HCT116 (cell line): ENCODE results near the gene TMEM174. TPM values are rescaled to one million over a fixed set of nuclear protein-coding genes. Genes with fewer than 3 reads are reported as not detected.

ENCODE experiments used
- ATAC-seq: fragments of 200-7000 bp; cut with Tn5 transposase; 2 replicates; pipeline ENCODE4 v1.9.1; 2020; ENCODE audit warnings: mild to moderate bottlenecking, moderate library complexity
- BruUV-seq: library from RNA; stranded (reverse); fragments of 400-500 nt; replicated peaks from 2 replicates; lab custom pipeline; 2021; lab: Mats Ljungman, UMichigan
- CTCF ChIA-PET: fragments of 300-600 bp; sonication (Branson Sonifier 250); formaldehyde crosslinking; loops from one replicate; lab custom pipeline; 2021; ENCODE audit warnings: antibody characterized with exemption; lab: Charles Lee
- POLR2A ChIA-PET: fragments of 300-600, 350-600 bp; sonication (Branson Sonifier 250); formaldehyde crosslinking; loops from one replicate; lab custom pipeline; 2021; ENCODE audit warnings: antibody characterized with exemption; lab: Charles Lee
- RAD21 ChIA-PET, 2 experiments: fragments of 300-600 bp; sonication (Branson Sonifier 250); formaldehyde crosslinking; loops; one replicate each; lab custom pipeline; 2023; ENCODE audit warnings: low total read pairs in 2 of 2; ENCODE audit not compliant: uncharacterized antibody in 2 of 2, unreplicated experiment in 2 of 2, low non-redundant PET in 1 of 2; lab: Charles Lee
- DNase-seq: peaks from one replicate; pipeline ENCODE4 v3.0.0-alpha.2; 2010; ENCODE audit warnings: low read depth, low spot score
- H2AFZ ChIP-seq: fragments of 200-600 bp; shearing (Covaris generic), sonication (generic); 2 replicates; pipeline ENCODE4 v1.6.1; 2017; ENCODE audit warnings: low read depth, mixed run types, mixed read lengths, antibody characterized with exemption, low read length; ENCODE audit not compliant: poor library complexity, severe bottlenecking
- H3K27ac ChIP-seq: 2 replicates; pipeline ENCODE4 v1.5.1; 2012; ENCODE audit warnings: low read depth, low read length
- H3K27me3 ChIP-seq: fragments of 200-600 bp; sonication (generic); 2 replicates; pipeline ENCODE4 v1.6.1; 2016; ENCODE audit warnings: mixed run types, low read length, mixed read lengths; ENCODE audit not compliant: insufficient read depth
- H3K36me3 ChIP-seq, 2 experiments: fragments of 200-500 bp in 1 of 2; fragments of 200-600 bp in 1 of 2; sonication (Bioruptor generic) in 1 of 2; sonication (generic) in 1 of 2; 2 replicates each; pipeline versions ENCODE4 v1.5.1 to v1.6.1; 2014 to 2016; ENCODE audit warnings: low read length in 2 of 2, inconsistent platforms in 1 of 2, mixed read lengths in 1 of 2, mixed run types in 1 of 2; ENCODE audit not compliant: insufficient read depth in 2 of 2, control insufficient read depth in 1 of 2
- H3K4me1 ChIP-seq, 2 experiments: fragments of 200-600 bp in 1 of 2; sonication (generic) in 1 of 2; 2 replicates each; pipeline versions ENCODE4 v1.5.1 to v1.6.1; 2012 to 2017; ENCODE audit warnings: low read length in 2 of 2, inconsistent platforms in 1 of 2, mild to moderate bottlenecking in 1 of 2, mixed read lengths in 1 of 2, mixed run types in 1 of 2, moderate library complexity in 1 of 2; ENCODE audit not compliant: insufficient read depth in 2 of 2, control insufficient read depth in 1 of 2
- H3K4me2 ChIP-seq: fragments of 200-600 bp; sonication (generic); 2 replicates; pipeline ENCODE4 v1.6.1; 2017; ENCODE audit warnings: mixed run types, low read length, mixed read lengths
- H3K4me3 ChIP-seq, 2 experiments: fragments of 200-600 bp in 1 of 2; sonication (generic) in 1 of 2; replicated peaks in 1 of 2; 2 replicates each; pipeline ENCODE4 v1.5.1; 2011 to 2016; ENCODE audit warnings: low read length in 2 of 2, control low read depth in 1 of 2, low read depth in 1 of 2, mild to moderate bottlenecking in 1 of 2, mixed read lengths in 1 of 2, mixed run types in 1 of 2
- H3K79me2 ChIP-seq: fragments of 200-600 bp; sonication (generic); 2 replicates; pipeline ENCODE4 v1.6.1; 2017; ENCODE audit warnings: mild to moderate bottlenecking, mixed run types, low read length, moderate library complexity, mixed read lengths; ENCODE audit not compliant: insufficient read depth
- H3K9ac ChIP-seq: fragments of 200-600 bp; sonication (generic); 2 replicates; pipeline ENCODE4 v1.6.1; 2016; ENCODE audit warnings: low read length, mixed read lengths
- H3K9me2 ChIP-seq: fragments of 200-600 bp; sonication (generic), shearing (Covaris generic); 2 replicates; pipeline ENCODE4 v1.6.1; 2017; ENCODE audit warnings: mixed run types, mild to moderate bottlenecking, moderate library complexity; ENCODE audit not compliant: insufficient read depth
- H3K9me3 ChIP-seq, 2 experiments: fragments of 200-500 bp in 1 of 2; fragments of 200-600 bp in 1 of 2; sonication (Bioruptor generic) in 1 of 2; sonication (generic) in 1 of 2; 2 replicates each; pipeline ENCODE4 v1.6.1; 2014 to 2017; ENCODE audit warnings: low read length in 2 of 2, mixed read lengths in 2 of 2, inconsistent platforms in 1 of 2, low read depth in 1 of 2, mild to moderate bottlenecking in 1 of 2, mixed run types in 1 of 2, moderate library complexity in 1 of 2; ENCODE audit not compliant: control insufficient read depth in 1 of 2, insufficient read depth in 1 of 2
- H4K20me1 ChIP-seq: fragments of 200-600 bp; sonication (generic), shearing (Covaris generic); 2 replicates; pipeline ENCODE4 v1.6.1; 2017; ENCODE audit warnings: mixed run types, mild to moderate bottlenecking, moderate library complexity; ENCODE audit not compliant: insufficient read depth
- ELF1 ChIP-seq: IDR thresholded peaks from 2 replicates; pipeline ENCODE4 v1.6.1; 2012; ENCODE audit warnings: low read depth, borderline replicate concordance
- EZH2 ChIP-seq: fragments of 200-600 bp; sonication (generic); IDR thresholded peaks from 2 replicates; pipeline ENCODE4 v1.6.1; 2017; ENCODE audit warnings: antibody characterized with exemption, mixed run types
- FOSL1 ChIP-seq: IDR thresholded peaks from 2 replicates; pipeline ENCODE4 v1.6.1; 2012; ENCODE audit warnings: low read depth
- POLR2AphosphoS5 ChIP-seq: IDR thresholded peaks from 2 replicates; pipeline ENCODE4 v1.6.1; 2011; ENCODE audit warnings: mild to moderate bottlenecking, low read depth, low read length, moderate library complexity
- YY1 ChIP-seq: IDR thresholded peaks from 2 replicates; pipeline ENCODE4 v1.6.1; 2011; ENCODE audit warnings: low read length, low read depth, moderate library complexity, mild to moderate bottlenecking; ENCODE audit not compliant: insufficient replicate concordance; ENCODE audit errors: extremely low read depth
- ZNF274 ChIP-seq: fragments of 200-500 bp; sonication (Bioruptor generic); IDR thresholded peaks from 2 replicates; pipeline ENCODE4 v1.6.1; 2014; ENCODE audit warnings: mild to moderate bottlenecking, low read depth, low read length, inconsistent platforms
- intact Hi-C: fragments of 100-400 bp; cut with micrococcal nuclease; formaldehyde crosslinking; loops from 2 replicates; pipeline ENCODE4 v1.10.0; 2022
- total RNA-seq: library from RNA; stranded (reverse); gene quantifications from one replicate; pipeline ENCODE4 v1.2.1, GENCODE V29; 2021; ENCODE audit not compliant: unreplicated experiment

The TMEM174 gene
- total RNA-seq, 1 experiment from 2014 or later, result not detected

GRCh38 chr5:73204332-73204731 is 31.3 kb downstream of the TMEM174 start:
- peaks cover 0 to 13% of the 10 kb centered on the region in 2 experiments; a peak in 3 of 4 replicates for H3K4me1 ChIP-seq
- H3K9me3 ChIP-seq, result no peaks in the 10 kb centered on the region
- H3K4me2 ChIP-seq, result no peak overlapping the region
- DNase-seq, result no peak
- BruUV-seq, result no TSS peak
- RAD21 ChIA-PET, result no interaction called here
- H3K27me3 ChIP-seq, result no peaks in the 10 kb centered on the region
- intact Hi-C loops, result loop anchor here (5.0 kb wide), 1 partner anchor 122 kb away; no protein-coding TSS in a partner anchor
- POLR2A ChIA-PET, result interaction anchor here (0.5 kb wide), 1 partner anchor 12 kb away, joined by 4 read pairs; no protein-coding TSS in a partner anchor
- H3K79me2 ChIP-seq, result no peaks in the 10 kb centered on the region
- TF ChIP-seq ZNF274, result no peak
- H3K27ac ChIP-seq, result no peak overlapping the region
- ATAC-seq, result no peak
- CTCF ChIA-PET, result interaction anchor here (1.0 to 4.9 kb wide), 2 partner anchors 12 to 283 kb away, joined by 3 to 71 read pairs; no protein-coding TSS in a partner anchor
- H3K9ac ChIP-seq, result no peak overlapping the region
- no peak overlapping the region for H2AFZ ChIP-seq
- H3K4me3 ChIP-seq, result no peak overlapping the region
- H3K36me3 ChIP-seq, result no peaks in the 10 kb centered on the region
- H3K9me2 ChIP-seq, result no peaks in the 10 kb centered on the region
- no peaks in the 10 kb centered on the region for H4K20me1 ChIP-seq

GRCh38 chr5:73204733-73205132 is 31.7 kb downstream of the TMEM174 start:
- intact Hi-C loops, result loop anchor here (5.0 kb wide), 1 partner anchor 122 kb away; no protein-coding TSS in a partner anchor
- ATAC-seq, result no peak
- Histone ChIP-seq H3K9me3 (no peaks in the 10 kb centered on the region), H3K36me3 (no peaks in the 10 kb centered on the region), H2AFZ (no peak overlapping the region), H3K79me2 (no peaks in the 10 kb centered on the region), H3K9ac (no peak overlapping the region), H3K27me3 (no peaks in the 10 kb centered on the region), H3K4me3 (no peak overlapping the region)
- BruUV-seq, result no TSS peak
- TF ChIP-seq YY1, result no peak
- TF ChIP-seq ELF1, result no peak
- TF ChIP-seq EZH2, result no peak
- TF ChIP-seq ZNF274, result no peak
- no peak for TF ChIP-seq FOSL1
- TF ChIP-seq POLR2AphosphoS5, result no peak
- TF ChIP-seq, all 23 proteins: peak for 0
- Histone ChIP-seq H4K20me1 (no peaks in the 10 kb centered on the region), H3K4me2 (no peak overlapping the region), H3K27ac (no peak overlapping the region), H3K9me2 (no peaks in the 10 kb centered on the region), H3K4me1 (peaks cover 0 to 13% of the 10 kb centered on the region in 2 experiments; a peak in 3 of 4 replicates)
- POLR2A ChIA-PET, result interaction anchor here (0.5 kb wide), 1 partner anchor 11 kb away, joined by 4 read pairs; no protein-coding TSS in a partner anchor
- RAD21 ChIA-PET, result no interaction called here
- DNase-seq, result no peak
- CTCF ChIA-PET, result interaction anchor here (4.9 kb wide), 1 partner anchor 12 kb away, joined by 71 read pairs; no protein-coding TSS in a partner anchor
